Uterus (tissue), 4 donors: ENCODE results near the gene EIF2S2. TPM values are rescaled to one million over a fixed set of nuclear protein-coding genes. Genes with fewer than 3 reads are reported as not detected.
"Not testable (repeated sequence)": the region's sequence is repeated elsewhere in the genome, so short reads cannot be mapped to it uniquely, and the experiment has no call there.

Experiments
- DNase-seq, 2 donors: peaks; one replicate each; pipeline ENCODE4 v3.0.0-alpha.2; 2019 to 2020
- H3K27ac ChIP-seq, 2 donors: fragments of 200-600 bp; sonication (generic); 1 replicate in 1 of 2; 2 replicates in 1 of 2; pipeline ENCODE4 v1.5.1; 2016 to 2018
- H3K27me3 ChIP-seq, 2 donors: fragments of 200-600 bp; sonication (generic); one replicate each; pipeline ENCODE4 v1.5.1; 2018 to 2019; ENCODE audit warnings: control low read depth in 1 of 2
- H3K36me3 ChIP-seq, 2 donors: fragments of 200-600 bp; sonication (generic); one replicate each; pipeline ENCODE4 v1.5.1; 2019; ENCODE audit warnings: control low read depth in 1 of 2
- H3K4me1 ChIP-seq, 2 donors: fragments of 200-600 bp; sonication (generic); one replicate each; pipeline ENCODE4 v1.5.1; 2018 to 2019; ENCODE audit warnings: control low read depth in 1 of 2
- H3K4me3 ChIP-seq, 2 donors: fragments of 200-600 bp; sonication (generic); 1 replicate in 1 of 2; 2 replicates in 1 of 2; pipeline ENCODE4 v1.5.1; 2018 to 2019; ENCODE audit warnings: mild to moderate bottlenecking in 1 of 2
- H3K9me3 ChIP-seq, 2 donors: fragments of 200-600 bp; sonication (generic); one replicate each; pipeline ENCODE4 v1.5.1; 2019; ENCODE audit warnings: control low read depth in 1 of 2
- CTCF ChIP-seq, 4 experiments: fragments of 200-600 bp in 2 of 4; fragments of 450-650 bp in 2 of 4; sonication (generic) in 2 of 4; IDR thresholded peaks; one replicate each; pipeline ENCODE4 v1.5.1; 2016 to 2019; ENCODE audit warnings: antibody characterized with exemption in 4 of 4, mild to moderate bottlenecking in 2 of 4, moderate library complexity in 1 of 4
- POLR2A ChIP-seq, 2 donors: fragments of 450-650 bp; IDR thresholded peaks; one replicate each; pipeline ENCODE4 v1.6.1; 2016; ENCODE audit warnings: antibody characterized with exemption in 2 of 2, mild to moderate bottlenecking in 1 of 2, moderate library complexity in 1 of 2
- intact Hi-C: fragments of 100-400 bp; cut with DNase I; formaldehyde crosslinking; loops from one replicate; pipeline ENCODE4 v1.15.1; 2023; ENCODE audit warnings: low total_unique reads
- total RNA-seq, 4 donors: library from RNA; depleted of rRNA in 3 of 4; stranded (reverse); fragments of >200 nt in 3 of 4; gene quantifications; one replicate each; pipeline versions ENCODE4 v1.1.0 to v1.2.4, GENCODE V29; 2014 to 2023
- donor health status: DM: yes; HTN: yes; CAD: no.

EIF2S2 gene
- total RNA-seq, 4 donors from 2014 or later, result 18.7 to 46.9 (median 37.6) TPM

DNA sequence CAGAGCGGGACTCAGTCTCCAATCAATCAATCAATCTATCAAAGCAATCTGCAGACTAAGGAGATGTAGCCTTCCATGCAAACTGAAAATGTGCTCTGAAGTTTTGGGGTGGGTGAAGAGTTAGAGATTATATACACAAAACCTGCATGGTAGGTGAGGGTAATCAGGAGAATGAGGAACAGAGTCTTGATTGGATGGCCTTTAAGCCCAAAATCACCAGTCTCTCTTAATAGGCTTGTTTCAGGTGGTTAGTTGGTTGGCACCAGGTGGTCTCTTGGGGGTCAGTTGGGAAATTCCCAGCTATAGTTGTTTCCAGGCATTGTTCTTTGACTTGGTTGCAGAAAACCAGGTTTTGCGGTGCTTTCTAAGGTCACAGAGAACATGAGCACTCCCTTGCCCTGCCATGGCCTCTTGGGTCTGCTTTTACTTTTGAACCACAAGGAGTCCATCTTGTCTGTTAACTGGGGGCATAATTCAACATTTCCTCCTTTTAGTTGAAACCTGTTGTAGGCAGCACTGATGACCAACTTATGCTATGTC lies 33.3 kb upstream of the EIF2S2 start:
- Histone ChIP-seq H3K4me1 (no peaks in the 10 kb centered on the region), H3K9me3 (no peaks in the 10 kb centered on the region), H3K36me3 (no peaks in the 10 kb centered on the region), H3K27ac (no peak overlapping the region), H3K27me3 (no peaks in the 10 kb centered on the region), H3K4me3 (no peak overlapping the region)
- DNase-seq, result no peak
- intact Hi-C loops, result no loop called here
- no peak for TF ChIP-seq POLR2A (IDR thresholded peaks at IDR 0.05)
- no peak for TF ChIP-seq CTCF (IDR thresholded peaks at IDR 0.05)

GRCh38 chr20:34143951-34144350 lies 31.9 kb upstream of the EIF2S2 start:
- H3K27ac ChIP-seq, result no peak overlapping the region
- TF ChIP-seq CTCF (IDR thresholded peaks at IDR 0.05) (no peak), POLR2A (IDR thresholded peaks at IDR 0.05) (no peak)
- no peak for DNase-seq
- H3K36me3 ChIP-seq, result no peaks in the 10 kb centered on the region
- no peak overlapping the region for H3K4me3 ChIP-seq
- no peaks in the 10 kb centered on the region for H3K9me3 ChIP-seq
- intact Hi-C loops, result no loop called here
- H3K27me3 ChIP-seq, result no peaks in the 10 kb centered on the region
- no peaks in the 10 kb centered on the region for H3K4me1 ChIP-seq

DNA sequence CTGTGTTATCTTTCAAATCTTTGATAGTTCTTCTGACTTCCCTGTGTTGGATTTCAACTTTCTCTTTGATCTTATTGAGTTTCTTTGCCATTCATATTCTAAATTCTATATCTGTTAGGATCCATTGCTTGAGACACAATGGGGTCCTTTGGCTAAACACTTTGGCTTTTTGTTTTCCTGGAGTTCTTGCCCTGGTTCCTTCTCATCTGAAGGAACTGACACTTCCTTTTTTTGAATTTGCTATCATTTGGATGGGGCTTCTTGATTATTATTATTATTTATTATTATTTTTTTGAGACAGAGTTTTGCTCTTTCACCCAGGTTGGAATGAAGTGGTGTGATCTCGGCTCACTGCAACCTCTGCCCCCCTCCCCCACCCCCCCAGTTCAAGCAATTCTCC lies 30.1 kb upstream of the EIF2S2 start:
- H3K36me3 ChIP-seq, result no peaks in the 10 kb centered on the region
- H3K27me3 ChIP-seq, result no peaks in the 10 kb centered on the region
- intact Hi-C loops, result no loop called here
- TF ChIP-seq CTCF (IDR thresholded peaks at IDR 0.05) (no peak), POLR2A (IDR thresholded peaks at IDR 0.05) (no peak)
- no peak for DNase-seq
- no peak overlapping the region for H3K27ac ChIP-seq
- no peak overlapping the region for H3K4me3 ChIP-seq
- H3K9me3 ChIP-seq, result no peaks in the 10 kb centered on the region
- H3K4me1 ChIP-seq, result no peaks in the 10 kb centered on the region

GRCh38 chr20:34141293-34141692 lies 29.2 kb upstream of the EIF2S2 start:
- TF ChIP-seq CTCF (IDR thresholded peaks at IDR 0.05) (no peak), POLR2A (IDR thresholded peaks at IDR 0.05) (no peak)
- no peak for DNase-seq
- Histone ChIP-seq H3K27ac (no peak overlapping the region), H3K9me3 (no peaks in the 10 kb centered on the region), H3K4me1 (no peaks in the 10 kb centered on the region), H3K27me3 (no peaks in the 10 kb centered on the region), H3K36me3 (no peaks in the 10 kb centered on the region), H3K4me3 (no peak overlapping the region)
- intact Hi-C loops, result no loop called here

DNA sequence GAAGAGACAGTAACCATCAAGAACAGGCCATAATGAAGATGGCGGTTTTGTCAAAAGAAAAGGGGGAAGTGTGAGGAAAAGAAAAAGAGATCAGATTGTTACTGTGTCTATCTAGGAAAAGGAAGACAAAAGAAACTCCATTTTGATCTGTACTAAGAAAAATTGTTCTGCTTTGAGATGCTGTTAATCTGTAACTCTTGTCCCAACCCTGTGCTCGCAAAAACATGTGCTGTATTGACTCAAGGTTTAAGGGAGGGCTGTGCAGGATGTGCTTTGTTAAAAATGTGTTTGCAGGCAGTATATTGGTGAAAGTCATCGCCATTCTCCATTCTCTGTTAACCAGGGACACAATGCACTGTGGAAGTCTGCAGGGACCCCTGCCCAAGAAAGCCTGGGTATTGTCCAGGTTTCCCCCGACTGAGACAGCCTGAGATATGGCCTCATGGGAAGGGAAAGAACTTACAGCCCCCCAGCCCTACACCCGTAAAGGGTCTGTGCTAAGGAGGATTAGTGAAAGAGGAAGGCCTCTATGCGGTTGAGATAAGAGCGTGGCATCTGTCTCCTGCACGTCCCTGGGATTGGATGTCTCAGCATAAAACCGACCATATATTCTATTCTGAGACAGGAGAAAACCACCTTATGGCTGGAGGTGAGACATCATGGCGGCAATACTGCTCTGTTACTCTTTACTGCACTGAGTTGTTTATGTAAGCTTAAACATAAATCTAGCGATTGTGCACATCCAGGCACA lies 23.7 kb upstream of the EIF2S2 start:
- intact Hi-C loops, H3K9me3 ChIP-seq: not testable (repeated sequence)

GRCh38 chr20:34133365-34133860 lies 21.4 kb upstream of the EIF2S2 start:
- H3K4me3 ChIP-seq, H3K27ac ChIP-seq, H3K27me3 ChIP-seq, intact Hi-C loops, H3K36me3 ChIP-seq, H3K9me3 ChIP-seq, DNase-seq, H3K4me1 ChIP-seq: not testable (repeated sequence)

More for the DNA sequence above, 23.7 kb upstream of the EIF2S2 start:
- not testable (repeated sequence) for H3K27ac ChIP-seq, H3K4me3 ChIP-seq, H3K4me1 ChIP-seq, H3K27me3 ChIP-seq, DNase-seq, H3K36me3 ChIP-seq

- H3K27ac ChIP-seq, H3K4me1 ChIP-seq, H3K9me3 ChIP-seq, H3K4me3 ChIP-seq, H3K36me3 ChIP-seq, H3K27me3 ChIP-seq, intact Hi-C loops, DNase-seq: not testable (repeated sequence)
Measured at GRCh38 chr20:34132943-34133342, 20.9 kb upstream of the EIF2S2 start.

DNA sequence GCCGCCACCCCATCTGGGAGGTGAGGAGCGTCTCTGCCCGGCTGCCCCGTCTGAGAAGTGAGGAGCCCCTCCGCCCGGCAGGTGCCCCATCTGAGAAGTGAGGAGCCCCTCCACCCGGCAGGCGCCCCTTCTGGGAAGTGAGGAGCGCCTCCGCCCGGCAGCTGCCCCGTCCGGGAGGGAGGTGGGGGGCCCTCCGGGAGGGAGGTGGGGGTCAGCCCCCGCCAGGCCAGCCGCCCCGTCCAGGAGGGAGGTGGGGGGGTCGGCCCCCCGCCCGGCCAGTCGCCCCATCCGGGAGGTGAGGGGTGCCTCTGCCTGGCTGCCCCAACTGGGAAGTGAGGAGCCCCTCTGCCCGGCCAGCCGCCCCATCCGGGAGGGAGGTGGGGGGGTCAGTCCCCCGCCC lies 20.4 kb upstream of the EIF2S2 start:
- intact Hi-C loops, H3K36me3 ChIP-seq, H3K4me1 ChIP-seq, H3K27ac ChIP-seq, DNase-seq, H3K9me3 ChIP-seq, H3K4me3 ChIP-seq, H3K27me3 ChIP-seq: not testable (repeated sequence)
